GM10248 (cell line): ENCODE measurements around the gene PTPRN2.

Experiments used
- CTCF ChIA-PET: fragments of 300-600 bp; sonication (Branson Sonifier 250); formaldehyde crosslinking; extraction: SDS; loops from one replicate; lab custom pipeline; 2021; ENCODE audit warnings: antibody characterized with exemption; lab: Yijun Ruan, JAX
- POLR2A ChIA-PET: fragments of 350-650 bp; sonication (Branson Sonifier 250); formaldehyde crosslinking; extraction: SDS; loops from one replicate; lab custom pipeline; 2020; ENCODE audit warnings: antibody characterized with exemption; lab: Yijun Ruan, JAX
- DNase-seq: peaks from one replicate; pipeline ENCODE4 v3.0.0; 2012; ENCODE audit errors: extremely low spot score
- TF ChIP-seq, protein P1 (sequence below): IDR thresholded peaks from 2 replicates; pipeline ENCODE4 v1.5.1; 2012; ENCODE audit warnings: mild to moderate bottlenecking, low read depth; ENCODE audit errors: extremely low read depth, missing control alignments, control extremely low read depth

Gene PTPRN2

DNA sequence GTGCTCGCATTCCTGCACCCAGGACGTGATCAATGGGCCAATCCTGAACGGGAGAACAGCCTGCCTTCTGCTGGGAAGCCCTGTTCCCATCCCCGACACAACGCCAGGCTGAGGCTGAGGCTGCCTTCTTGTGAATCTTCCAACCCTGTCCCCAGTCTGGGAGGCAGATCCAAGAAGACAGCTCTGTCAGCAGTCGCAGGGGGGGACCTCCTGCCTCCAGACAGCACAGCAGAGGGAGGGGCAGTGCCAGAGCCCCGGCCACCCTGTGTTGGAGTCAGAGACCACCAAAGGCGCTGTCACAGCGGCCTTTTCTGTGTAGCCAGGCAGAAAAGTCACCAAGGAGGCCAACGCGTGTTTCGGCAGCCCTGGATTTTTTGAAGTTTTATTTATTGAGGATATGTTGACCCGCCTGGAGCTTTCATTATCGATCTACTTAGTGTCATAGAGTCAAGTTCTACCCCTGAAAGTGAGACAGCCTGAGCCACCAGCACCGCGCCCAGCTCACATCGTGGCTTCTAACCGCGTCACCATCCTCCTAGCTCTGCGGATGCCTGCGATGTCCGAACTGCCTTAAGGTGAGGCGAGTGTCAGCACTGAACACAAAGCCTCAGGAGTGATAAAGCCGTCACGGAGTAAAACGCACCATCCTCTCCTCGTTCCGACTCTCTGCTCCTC is 86.1 kb downstream of the PTPRN2 start:
- no peak for DNase-seq
- POLR2A ChIA-PET: no interaction called here
- TF ChIP-seq, protein P1, sequence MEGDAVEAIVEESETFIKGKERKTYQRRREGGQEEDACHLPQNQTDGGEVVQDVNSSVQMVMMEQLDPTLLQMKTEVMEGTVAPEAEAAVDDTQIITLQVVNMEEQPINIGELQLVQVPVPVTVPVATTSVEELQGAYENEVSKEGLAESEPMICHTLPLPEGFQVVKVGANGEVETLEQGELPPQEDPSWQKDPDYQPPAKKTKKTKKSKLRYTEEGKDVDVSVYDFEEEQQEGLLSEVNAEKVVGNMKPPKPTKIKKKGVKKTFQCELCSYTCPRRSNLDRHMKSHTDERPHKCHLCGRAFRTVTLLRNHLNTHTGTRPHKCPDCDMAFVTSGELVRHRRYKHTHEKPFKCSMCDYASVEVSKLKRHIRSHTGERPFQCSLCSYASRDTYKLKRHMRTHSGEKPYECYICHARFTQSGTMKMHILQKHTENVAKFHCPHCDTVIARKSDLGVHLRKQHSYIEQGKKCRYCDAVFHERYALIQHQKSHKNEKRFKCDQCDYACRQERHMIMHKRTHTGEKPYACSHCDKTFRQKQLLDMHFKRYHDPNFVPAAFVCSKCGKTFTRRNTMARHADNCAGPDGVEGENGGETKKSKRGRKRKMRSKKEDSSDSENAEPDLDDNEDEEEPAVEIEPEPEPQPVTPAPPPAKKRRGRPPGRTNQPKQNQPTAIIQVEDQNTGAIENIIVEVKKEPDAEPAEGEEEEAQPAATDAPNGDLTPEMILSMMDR: no peak
- CTCF ChIA-PET: no interaction called here

DNA sequence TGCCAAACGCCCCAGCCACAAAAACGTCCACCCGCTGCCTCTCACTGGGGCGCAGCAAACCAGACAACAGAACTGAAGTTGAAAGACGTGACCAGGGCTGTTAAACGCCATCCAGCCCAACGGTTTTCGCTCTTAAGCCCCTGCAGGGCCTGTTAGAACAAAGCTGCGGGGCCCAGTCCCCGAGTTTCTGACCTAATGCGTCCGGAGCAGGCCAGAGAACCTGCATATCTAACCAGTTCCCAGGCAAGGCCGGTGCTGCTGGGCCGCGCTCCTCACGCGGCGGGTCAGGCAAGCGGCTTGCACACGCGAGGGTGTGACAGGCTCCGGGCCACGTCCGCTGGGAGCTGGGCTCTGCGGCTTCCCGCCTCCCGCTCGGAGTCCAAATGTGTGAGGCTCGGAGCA is 87.0 kb downstream of the PTPRN2 start:
- no peak for DNase-seq
- POLR2A ChIA-PET: no interaction called here

DNA sequence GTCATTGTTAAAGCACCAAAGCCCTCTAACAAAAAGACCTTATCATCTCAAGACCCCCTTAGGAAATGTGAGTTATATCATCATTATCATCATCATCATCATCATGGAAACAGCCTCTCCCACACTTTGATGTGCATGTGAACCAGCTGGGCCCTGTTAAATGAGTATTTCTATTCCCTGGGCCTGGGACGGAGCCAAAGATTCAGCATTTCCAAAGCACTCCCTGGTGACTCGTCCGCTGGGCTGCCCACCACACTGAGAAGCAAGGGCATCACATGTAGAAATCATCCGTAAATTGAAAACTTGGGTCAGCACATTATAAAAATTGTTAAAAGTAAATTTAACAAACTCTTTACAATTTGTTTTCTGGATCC is 88.6 kb downstream of the PTPRN2 start:
- ChIA-PET CTCF (no interaction called here), POLR2A (no interaction called here)
- TF ChIP-seq, protein P1: no peak
- DNase-seq: no peak

More for the DNA sequence above, 87.0 kb downstream of the PTPRN2 start:
- CTCF ChIA-PET: no interaction called here
- TF ChIP-seq, protein P1: no peak

DNA sequence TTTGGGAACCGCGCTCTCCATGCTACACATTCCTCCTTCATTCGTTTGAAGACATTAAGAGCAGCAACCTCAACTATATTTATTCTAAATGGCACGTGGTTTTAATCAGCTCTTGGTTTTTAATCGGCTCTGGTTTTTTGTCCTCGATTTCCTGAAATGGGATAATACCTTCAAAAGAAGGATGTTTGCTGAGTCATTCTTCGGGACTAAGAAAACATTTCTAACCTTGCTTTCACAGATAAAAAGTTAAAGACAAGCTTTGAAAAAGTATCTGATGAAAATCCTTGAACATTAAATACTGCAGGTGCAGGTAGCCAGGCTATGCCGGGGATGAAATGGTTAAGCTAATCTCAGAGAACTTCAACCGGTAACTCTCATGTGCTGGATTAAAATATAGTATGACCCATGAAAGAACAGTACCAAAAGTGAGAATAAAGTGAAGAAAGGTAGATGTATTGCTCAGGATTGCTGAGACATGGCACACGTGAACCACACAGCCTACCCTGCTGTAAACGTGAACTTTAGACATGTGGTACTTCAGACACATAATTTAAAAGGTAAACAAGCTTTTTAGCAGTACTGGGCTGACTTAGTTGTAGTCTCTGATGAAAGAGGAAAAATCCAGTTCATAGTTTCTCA is 89.1 kb downstream of the PTPRN2 start:
- ChIA-PET CTCF (no interaction called here), POLR2A (no interaction called here)
- TF ChIP-seq, protein P1: no peak
- no peak for DNase-seq

DNA sequence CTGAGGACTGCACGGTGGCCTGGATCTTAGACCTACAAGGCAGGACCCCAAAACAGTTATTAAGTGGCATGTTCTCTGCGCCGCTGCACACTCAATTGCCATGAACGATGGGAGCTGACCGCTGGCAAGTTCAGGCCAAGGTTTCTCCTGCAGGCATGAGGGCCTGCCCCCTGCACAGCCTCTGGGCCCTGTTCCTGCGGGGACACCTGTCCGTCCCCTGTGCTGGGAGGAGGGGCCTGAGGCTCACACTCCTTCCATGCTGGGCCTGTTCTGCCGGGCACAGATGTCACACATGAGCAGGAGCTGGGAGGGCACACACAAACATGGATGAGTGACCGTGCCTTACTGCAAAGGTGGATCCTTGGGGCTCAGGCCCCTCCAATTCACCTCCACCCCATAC is 90.0 kb downstream of the PTPRN2 start:
- DNase-seq: no peak
- TF ChIP-seq, protein P1: no peak
- ChIA-PET POLR2A (no interaction called here), CTCF (no interaction called here)

DNA sequence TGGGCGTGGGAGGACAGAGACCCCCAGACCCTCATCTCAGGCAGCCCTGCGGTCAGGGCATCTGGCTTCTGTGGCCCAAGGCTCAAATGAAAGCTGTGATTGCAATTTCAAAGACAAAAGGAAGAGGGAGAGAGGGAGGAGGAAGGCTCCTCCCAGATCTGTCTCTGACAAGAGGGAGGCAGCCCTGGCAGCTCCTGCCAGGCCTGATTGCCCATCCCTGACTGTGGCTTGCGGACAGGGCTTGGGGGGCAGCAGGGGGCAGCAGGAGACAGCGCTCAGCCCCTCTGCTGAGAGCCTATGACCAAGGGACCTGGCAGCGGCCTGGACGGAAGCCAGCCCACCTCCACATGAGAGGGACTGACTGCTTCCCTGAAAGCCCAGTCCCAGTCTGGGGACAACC is 91.8 kb downstream of the PTPRN2 start:
- DNase-seq: peak; percentile 39
- TF ChIP-seq, protein P1: peak; percentile 45
- ChIA-PET CTCF (no interaction called here), POLR2A (no interaction called here)

DNA sequence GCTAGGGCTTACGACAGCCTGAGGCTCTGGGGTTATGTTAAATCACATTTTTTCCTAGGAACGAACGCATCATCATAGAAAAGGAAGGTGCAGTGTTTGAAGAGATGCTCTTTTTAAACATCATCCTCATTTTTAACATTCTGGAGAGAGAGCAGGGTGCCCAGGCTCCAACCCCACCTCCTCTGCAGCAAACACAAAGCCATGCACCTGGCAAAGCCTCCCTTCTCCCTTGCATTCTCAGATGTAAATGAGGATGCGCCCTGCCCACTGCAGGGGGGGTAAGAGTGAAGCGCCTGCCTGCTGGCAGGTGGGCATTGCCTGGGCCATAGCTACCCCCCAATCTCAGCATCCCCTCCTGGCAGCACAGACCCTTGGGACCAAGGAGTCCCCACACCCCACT is 92.4 kb downstream of the PTPRN2 start:
- POLR2A ChIA-PET: no interaction called here
- DNase-seq: no peak
- CTCF ChIA-PET: interaction anchor here (1.4 kb wide), 1 partner anchor 482 kb away, joined by 4 read pairs; no protein-coding TSS in a partner anchor
- TF ChIP-seq, protein P1: no peak
